ENCODE measurements around the gene PDS5B. TPM values are rescaled to one million over a fixed set of nuclear protein-coding genes. Genes with fewer than 3 reads are reported as not detected.

Gene PDS5B
- total RNA-seq, 1 experiment from 2014 or later: 61.2 TPM

GRCh38 chr13:32661685-32662084 lies 75.4 kb downstream of the PDS5B start:
- Histone ChIP-seq H3K9me3 (ENCODE audit: low read length) (no peaks in the 10 kb centered on the region), H3K9ac (ENCODE audit: low read length) (no peak overlapping the region), H2AFZ (ENCODE audit: low read length) (no peak overlapping the region), H3K4me1 (ENCODE audit: low read length) (peaks cover 46% of the 10 kb centered on the region), H3K9me2 (replicated peaks; ENCODE audit: insufficient read depth, low read length) (no peaks in the 10 kb centered on the region), H3K79me2 (ENCODE audit: low read length) (peaks cover 68% of the 10 kb centered on the region), H3K36me3 (ENCODE audit: insufficient read depth, low read length) (peaks cover 4% of the 10 kb centered on the region; the same call in 1 of the 2 replicates), H3K27ac (ENCODE audit: low read length) (peak overlapping the region; percentile 10; the same call in 1 of the 2 replicates), H3K4me3 (ENCODE audit: low read length) (no peak overlapping the region), H3K4me2 (ENCODE audit: low read depth, low read length, poor library complexity, severe bottlenecking) (no peak overlapping the region), H4K20me1 (ENCODE audit: insufficient read depth, low read depth, low read length) (no peaks in the 10 kb centered on the region), H3K27me3 (ENCODE audit: low read length) (no peaks in the 10 kb centered on the region)
- DNase-seq: no peak

- H3K79me2 ChIP-seq (ENCODE audit: low read length): peaks cover 48% of the 10 kb centered on the region
- no peak overlapping the region for H3K9ac ChIP-seq (ENCODE audit: low read length)
- H3K4me2 ChIP-seq (ENCODE audit: low read depth, low read length, poor library complexity, severe bottlenecking): no peak overlapping the region
- no peak for DNase-seq
- no peaks in the 10 kb centered on the region for H4K20me1 ChIP-seq (ENCODE audit: insufficient read depth, low read depth, low read length)
- no peak overlapping the region for H3K27ac ChIP-seq (ENCODE audit: low read length)
- no peak overlapping the region for H2AFZ ChIP-seq (ENCODE audit: low read length)
- H3K36me3 ChIP-seq (ENCODE audit: insufficient read depth, low read length): peaks cover 4% of the 10 kb centered on the region; the same call in 1 of the 2 replicates
- peaks cover 34% of the 10 kb centered on the region for H3K4me1 ChIP-seq (ENCODE audit: low read length)
- no peaks in the 10 kb centered on the region for H3K27me3 ChIP-seq (ENCODE audit: low read length)
- no peak overlapping the region for H3K4me3 ChIP-seq (ENCODE audit: low read length)
- no peaks in the 10 kb centered on the region for H3K9me2 ChIP-seq (replicated peaks; ENCODE audit: insufficient read depth, low read length)
- no peaks in the 10 kb centered on the region for H3K9me3 ChIP-seq (ENCODE audit: low read length)
Measured at GRCh38 chr13:32663660-32664059, 77.4 kb downstream of the PDS5B start.

DNA sequence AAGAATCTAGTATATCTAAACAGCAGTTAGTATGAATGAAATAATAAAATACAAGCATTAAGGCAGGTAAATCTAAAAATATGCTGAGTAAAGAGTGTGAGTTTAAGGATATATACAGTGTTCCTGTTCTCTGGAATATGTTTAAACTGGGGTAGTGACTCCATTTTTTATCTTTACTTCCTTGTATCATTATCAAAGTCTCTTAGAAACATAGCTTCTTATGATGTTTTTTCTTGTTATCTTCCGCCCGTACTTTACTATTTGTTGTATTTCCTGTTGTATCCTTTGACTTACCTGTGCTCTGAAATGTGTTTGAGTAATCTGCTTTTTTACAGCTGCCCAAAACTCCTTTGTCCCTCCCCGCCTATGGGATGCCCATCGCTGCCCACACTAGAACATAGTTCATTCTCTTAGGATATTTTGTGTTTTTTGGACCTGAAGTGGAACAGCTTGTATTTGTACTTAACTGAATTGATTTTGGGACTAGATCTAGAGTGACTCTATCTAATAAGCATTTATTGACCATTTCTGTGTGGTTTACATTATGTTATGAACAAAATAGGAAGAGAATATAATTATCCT lies 80.8 kb downstream of the PDS5B start:
- Histone ChIP-seq H2AFZ (ENCODE audit: low read length) (no peak overlapping the region), H3K27me3 (ENCODE audit: low read length) (no peaks in the 10 kb centered on the region), H3K9ac (ENCODE audit: low read length) (no peak overlapping the region), H3K9me2 (replicated peaks; ENCODE audit: insufficient read depth, low read length) (no peaks in the 10 kb centered on the region), H3K4me1 (ENCODE audit: low read length) (peaks cover 17% of the 10 kb centered on the region), H3K27ac (ENCODE audit: low read length) (no peak overlapping the region), H3K79me2 (ENCODE audit: low read length) (peaks cover 46% of the 10 kb centered on the region), H4K20me1 (ENCODE audit: insufficient read depth, low read depth, low read length) (no peaks in the 10 kb centered on the region), H3K36me3 (ENCODE audit: insufficient read depth, low read length) (peaks cover 8% of the 10 kb centered on the region; the same call in 1 of the 2 replicates), H3K4me3 (ENCODE audit: low read length) (no peak overlapping the region), H3K9me3 (ENCODE audit: low read length) (no peaks in the 10 kb centered on the region), H3K4me2 (ENCODE audit: low read depth, low read length, poor library complexity, severe bottlenecking) (no peak overlapping the region)
- no peak for DNase-seq

GRCh38 chr13:32669030-32669646 lies 82.9 kb downstream of the PDS5B start:
- no peak overlapping the region for H3K4me2 ChIP-seq (ENCODE audit: low read depth, low read length, poor library complexity, severe bottlenecking)
- no peak overlapping the region for H2AFZ ChIP-seq (ENCODE audit: low read length)
- peak; percentile 87 for DNase-seq
- H3K27ac ChIP-seq (ENCODE audit: low read length): no peak overlapping the region
- H3K36me3 ChIP-seq (ENCODE audit: insufficient read depth, low read length): peaks cover 9% of the 10 kb centered on the region; the same call in 1 of the 2 replicates
- H3K79me2 ChIP-seq (ENCODE audit: low read length): peaks cover 37% of the 10 kb centered on the region
- H3K4me3 ChIP-seq (ENCODE audit: low read length): no peak overlapping the region
- H3K9me2 ChIP-seq (replicated peaks; ENCODE audit: insufficient read depth, low read length): no peaks in the 10 kb centered on the region
- no peaks in the 10 kb centered on the region for H3K9me3 ChIP-seq (ENCODE audit: low read length)
- H3K9ac ChIP-seq (ENCODE audit: low read length): no peak overlapping the region
- H3K4me1 ChIP-seq (ENCODE audit: low read length): peaks cover 17% of the 10 kb centered on the region
- H4K20me1 ChIP-seq (ENCODE audit: insufficient read depth, low read depth, low read length): no peaks in the 10 kb centered on the region
- H3K27me3 ChIP-seq (ENCODE audit: low read length): no peaks in the 10 kb centered on the region

DNA sequence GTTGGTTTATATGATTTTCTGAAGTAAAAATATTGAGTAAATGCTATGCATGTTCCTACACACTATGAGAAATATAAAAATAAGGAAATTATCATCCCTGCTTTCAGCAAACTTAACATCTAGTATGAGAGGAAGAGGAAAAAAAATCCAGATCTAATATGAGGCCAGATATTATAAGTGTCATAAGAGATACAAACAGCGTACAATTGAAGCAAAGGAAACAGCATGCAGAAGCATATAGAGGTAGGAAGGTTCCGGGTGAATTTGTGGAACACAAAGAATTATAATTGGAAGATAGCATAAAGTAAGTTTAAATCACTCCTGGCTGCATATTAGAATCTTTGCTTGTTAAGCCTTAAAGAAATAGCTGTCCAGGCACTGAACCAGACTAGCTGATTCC lies 88.3 kb downstream of the PDS5B start:
- no peak for DNase-seq
- Histone ChIP-seq H3K4me3 (ENCODE audit: low read length) (no peak overlapping the region), H3K4me2 (ENCODE audit: low read depth, low read length, poor library complexity, severe bottlenecking) (no peak overlapping the region), H3K27me3 (ENCODE audit: low read length) (no peaks in the 10 kb centered on the region), H3K9me2 (replicated peaks; ENCODE audit: insufficient read depth, low read length) (no peaks in the 10 kb centered on the region), H3K9ac (ENCODE audit: low read length) (no peak overlapping the region), H3K36me3 (ENCODE audit: insufficient read depth, low read length) (peaks cover 25% of the 10 kb centered on the region), H4K20me1 (ENCODE audit: insufficient read depth, low read depth, low read length) (no peaks in the 10 kb centered on the region), H3K9me3 (ENCODE audit: low read length) (no peaks in the 10 kb centered on the region), H3K4me1 (ENCODE audit: low read length) (peaks cover 2% of the 10 kb centered on the region; the same call in 1 of the 2 replicates), H3K27ac (ENCODE audit: low read length) (no peak overlapping the region), H2AFZ (ENCODE audit: low read length) (no peak overlapping the region), H3K79me2 (ENCODE audit: low read length) (peaks cover 28% of the 10 kb centered on the region)

- Histone ChIP-seq H3K4me2 (ENCODE audit: low read depth, low read length, poor library complexity, severe bottlenecking) (no peak overlapping the region), H3K4me1 (ENCODE audit: low read length) (no peaks in the 10 kb centered on the region), H2AFZ (ENCODE audit: low read length) (no peak overlapping the region), H4K20me1 (ENCODE audit: insufficient read depth, low read depth, low read length) (no peaks in the 10 kb centered on the region), H3K27me3 (ENCODE audit: low read length) (no peaks in the 10 kb centered on the region), H3K9ac (ENCODE audit: low read length) (no peak overlapping the region), H3K36me3 (ENCODE audit: insufficient read depth, low read length) (peaks cover 31% of the 10 kb centered on the region), H3K79me2 (ENCODE audit: low read length) (peaks cover 14% of the 10 kb centered on the region), H3K9me3 (ENCODE audit: low read length) (no peaks in the 10 kb centered on the region), H3K4me3 (ENCODE audit: low read length) (no peak overlapping the region), H3K9me2 (replicated peaks; ENCODE audit: insufficient read depth, low read length) (no peaks in the 10 kb centered on the region), H3K27ac (ENCODE audit: low read length) (no peak overlapping the region)
- DNase-seq: no peak
Measured at GRCh38 chr13:32676242-32676641, 90.0 kb downstream of the PDS5B start.

- Histone ChIP-seq H3K4me3 (ENCODE audit: low read length) (no peak overlapping the region), H3K27ac (ENCODE audit: low read length) (no peak overlapping the region), H2AFZ (ENCODE audit: low read length) (no peak overlapping the region), H3K27me3 (ENCODE audit: low read length) (no peaks in the 10 kb centered on the region), H3K9me2 (replicated peaks; ENCODE audit: insufficient read depth, low read length) (no peaks in the 10 kb centered on the region), H4K20me1 (ENCODE audit: insufficient read depth, low read depth, low read length) (no peaks in the 10 kb centered on the region), H3K4me2 (ENCODE audit: low read depth, low read length, poor library complexity, severe bottlenecking) (no peak overlapping the region), H3K36me3 (ENCODE audit: insufficient read depth, low read length) (peaks cover 22% of the 10 kb centered on the region; the same call in 1 of the 2 replicates), H3K79me2 (ENCODE audit: low read length) (peaks cover 28% of the 10 kb centered on the region), H3K9me3 (ENCODE audit: low read length) (no peaks in the 10 kb centered on the region), H3K9ac (ENCODE audit: low read length) (no peak overlapping the region), H3K4me1 (ENCODE audit: low read length) (no peaks in the 10 kb centered on the region)
- DNase-seq: no peak
Measured at GRCh38 chr13:32682130-32682529, 95.9 kb downstream of the PDS5B start.

DNA sequence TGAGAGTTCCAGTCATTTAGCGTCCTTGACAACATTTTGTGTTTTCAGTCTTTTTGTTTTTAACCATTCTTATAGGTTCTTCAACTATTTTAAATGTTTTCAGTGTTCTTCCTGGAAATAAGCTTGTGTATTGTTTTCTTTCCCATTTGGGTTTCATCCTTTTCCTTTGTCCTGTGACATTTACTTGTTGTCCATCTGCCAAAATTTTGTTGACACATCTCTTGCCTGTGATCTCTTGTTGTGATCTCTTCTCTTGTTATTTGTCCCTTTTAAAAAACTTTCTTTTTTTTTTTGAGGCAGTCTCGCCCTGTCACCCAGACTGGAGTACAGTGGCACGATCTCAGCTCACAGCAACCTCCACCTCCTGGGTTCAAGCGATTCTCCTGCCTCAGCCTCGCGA lies 96.5 kb downstream of the PDS5B start:
- DNase-seq: no peak
- peaks cover 30% of the 10 kb centered on the region for H3K79me2 ChIP-seq (ENCODE audit: low read length)
- H3K27ac ChIP-seq (ENCODE audit: low read length): no peak overlapping the region
- H3K9ac ChIP-seq (ENCODE audit: low read length): no peak overlapping the region
- H3K4me1 ChIP-seq (ENCODE audit: low read length): no peaks in the 10 kb centered on the region
- H3K4me3 ChIP-seq (ENCODE audit: low read length): no peak overlapping the region
- H3K27me3 ChIP-seq (ENCODE audit: low read length): no peaks in the 10 kb centered on the region
- no peaks in the 10 kb centered on the region for H3K9me2 ChIP-seq (replicated peaks; ENCODE audit: insufficient read depth, low read length)
- H3K9me3 ChIP-seq (ENCODE audit: low read length): no peaks in the 10 kb centered on the region
- H4K20me1 ChIP-seq (ENCODE audit: insufficient read depth, low read depth, low read length): no peaks in the 10 kb centered on the region
- H3K36me3 ChIP-seq (ENCODE audit: insufficient read depth, low read length): peaks cover 22% of the 10 kb centered on the region; the same call in 1 of the 2 replicates
- no peak overlapping the region for H2AFZ ChIP-seq (ENCODE audit: low read length)
- no peak overlapping the region for H3K4me2 ChIP-seq (ENCODE audit: low read depth, low read length, poor library complexity, severe bottlenecking)
